Esophagus squamous epithelium (tissue), 5 donors: ENCODE results near the gene ARID5B. TPM values are rescaled to one million over a fixed set of nuclear protein-coding genes. Genes with fewer than 3 reads are reported as not detected.

Source experiments
- DNase-seq: peaks from one replicate; lab custom pipeline; 2025; lab: John Stamatoyannopoulos, UW
- H3K27ac ChIP-seq, 4 donors: fragments of 200-600 bp; sonication (generic); one replicate each; pipeline ENCODE4 v1.5.1; 2016 to 2019; ENCODE audit warnings: mild to moderate bottlenecking in 1 of 4
- H3K27me3 ChIP-seq, 4 donors: fragments of 200-600 bp; sonication (generic); 1 replicate in 3 of 4; 2 replicates in 1 of 4; pipeline versions ENCODE4 v1.5.1 to v1.6.0; 2017 to 2021; ENCODE audit warnings: antibody characterized with exemption in 1 of 4
- H3K36me3 ChIP-seq, 3 donors: fragments of 200-600 bp; sonication (generic); one replicate each; pipeline ENCODE4 v1.5.1; 2016 to 2019
- H3K4me1 ChIP-seq, 3 donors: fragments of 200-600 bp; sonication (generic); one replicate each; pipeline ENCODE4 v1.5.1; 2017 to 2019
- H3K4me3 ChIP-seq, 4 donors: fragments of 200-600 bp; sonication (generic); 1 replicate in 3 of 4; 2 replicates in 1 of 4; pipeline ENCODE4 v1.5.1; 2016 to 2019; ENCODE audit warnings: mild to moderate bottlenecking in 2 of 4, moderate library complexity in 1 of 4
- H3K9me3 ChIP-seq, 3 donors: fragments of 200-600 bp; sonication (generic); one replicate each; pipeline ENCODE4 v1.5.1; 2016 to 2019
- POLR2A ChIP-seq, 4 donors: fragments of 450-650 bp; IDR thresholded peaks; one replicate each; pipeline ENCODE4 v1.6.1; 2017; ENCODE audit warnings: antibody characterized with exemption in 4 of 4, mild to moderate bottlenecking in 4 of 4, moderate library complexity in 3 of 4
- WGBS, 2 donors: methylation state at CpG; one replicate each; pipeline ENCODE4 v1.1.5; 2018; 5-methylcytosine and 5-hydroxymethylcytosine counted together
- intact Hi-C: fragments of 100-400 bp; cut with DNase I; formaldehyde crosslinking; loops from one replicate; pipeline ENCODE4 v1.15.0; 2022
- total RNA-seq, 4 donors: library from RNA; depleted of rRNA; stranded (reverse); fragments of >200 nt; gene quantifications; one replicate each; pipeline ENCODE4 v1.1.0, GENCODE V29; 2016
- TF ChIP-seq, protein P1 (sequence below), 6 experiments: fragments of 450-650 bp in 4 of 6; fragments of 200-600 bp in 2 of 6; sonication (generic) in 2 of 6; IDR thresholded peaks; one replicate each; pipeline ENCODE4 v1.5.1; 2016 to 2019; ENCODE audit warnings: antibody characterized with exemption in 6 of 6, mild to moderate bottlenecking in 4 of 6, moderate library complexity in 4 of 6
- donor health status: DM: yes; HTN: yes; CAD: no.

The ARID5B gene
- total RNA-seq, 4 donors from 2014 or later: 18.0 to 38.1 (median 30.2) TPM

- 73 to 90% methylated on average over 2 of the region's 2 CpGs for WGBS, 2 donors
Observed at GRCh38 chr10:61923950-61924274, 22.4 kb downstream of the ARID5B start.

GRCh38 chr10:61929555-61929954 is 28.1 kb downstream of the ARID5B start:
- no peak overlapping the region for H3K27ac ChIP-seq
- no peaks in the 10 kb centered on the region for H3K27me3 ChIP-seq
- TF ChIP-seq, protein P1, sequence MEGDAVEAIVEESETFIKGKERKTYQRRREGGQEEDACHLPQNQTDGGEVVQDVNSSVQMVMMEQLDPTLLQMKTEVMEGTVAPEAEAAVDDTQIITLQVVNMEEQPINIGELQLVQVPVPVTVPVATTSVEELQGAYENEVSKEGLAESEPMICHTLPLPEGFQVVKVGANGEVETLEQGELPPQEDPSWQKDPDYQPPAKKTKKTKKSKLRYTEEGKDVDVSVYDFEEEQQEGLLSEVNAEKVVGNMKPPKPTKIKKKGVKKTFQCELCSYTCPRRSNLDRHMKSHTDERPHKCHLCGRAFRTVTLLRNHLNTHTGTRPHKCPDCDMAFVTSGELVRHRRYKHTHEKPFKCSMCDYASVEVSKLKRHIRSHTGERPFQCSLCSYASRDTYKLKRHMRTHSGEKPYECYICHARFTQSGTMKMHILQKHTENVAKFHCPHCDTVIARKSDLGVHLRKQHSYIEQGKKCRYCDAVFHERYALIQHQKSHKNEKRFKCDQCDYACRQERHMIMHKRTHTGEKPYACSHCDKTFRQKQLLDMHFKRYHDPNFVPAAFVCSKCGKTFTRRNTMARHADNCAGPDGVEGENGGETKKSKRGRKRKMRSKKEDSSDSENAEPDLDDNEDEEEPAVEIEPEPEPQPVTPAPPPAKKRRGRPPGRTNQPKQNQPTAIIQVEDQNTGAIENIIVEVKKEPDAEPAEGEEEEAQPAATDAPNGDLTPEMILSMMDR (IDR thresholded peaks at IDR 0.05): no peak
- no peak for TF ChIP-seq POLR2A (IDR thresholded peaks at IDR 0.05)
- H3K4me3 ChIP-seq: no peak overlapping the region
- no peaks in the 10 kb centered on the region for H3K9me3 ChIP-seq
- intact Hi-C loops: no loop called here
- DNase-seq: no peak
- 70 to 72% methylated on average over 4 of the region's 4 CpGs for WGBS, 2 donors
- H3K36me3 ChIP-seq: peaks cover 0 to 11% (median 0%) of the 10 kb centered on the region in 3 donors
- peaks cover 0 to 15% (median 0%) of the 10 kb centered on the region in 3 donors for H3K4me1 ChIP-seq

More at GRCh38 chr10:61923950-61924274, 22.4 kb downstream of the ARID5B start:
- H3K4me3 ChIP-seq: no peak overlapping the region
- H3K27me3 ChIP-seq: no peaks in the 10 kb centered on the region
- TF ChIP-seq, protein P1 (IDR thresholded peaks at IDR 0.05): no peak
- TF ChIP-seq POLR2A (IDR thresholded peaks at IDR 0.05): no peak
- H3K4me1 ChIP-seq: peaks cover 0 to 23% (median 6%) of the 10 kb centered on the region in 3 donors
- no peak overlapping the region for H3K27ac ChIP-seq
- no peaks in the 10 kb centered on the region for H3K9me3 ChIP-seq
- intact Hi-C loops: no loop called here
- DNase-seq: no peak
- peaks cover 0 to 11% (median 0%) of the 10 kb centered on the region in 3 donors for H3K36me3 ChIP-seq

- peaks cover 0 to 22% (median 0%) of the 10 kb centered on the region in 3 donors for H3K4me1 ChIP-seq
- no peak overlapping the region for H3K4me3 ChIP-seq
- intact Hi-C loops: no loop called here
- no peak for DNase-seq
- TF ChIP-seq, protein P1 (IDR thresholded peaks at IDR 0.05): no peak
- TF ChIP-seq POLR2A (IDR thresholded peaks at IDR 0.05): no peak
- 76 to 94% methylated on average over 6 of the region's 6 CpGs for WGBS, 2 donors
- H3K27ac ChIP-seq: no peak overlapping the region
- H3K9me3 ChIP-seq: no peaks in the 10 kb centered on the region
- H3K36me3 ChIP-seq: no peaks in the 10 kb centered on the region
- no peaks in the 10 kb centered on the region for H3K27me3 ChIP-seq
Observed at GRCh38 chr10:61931620-61932332, 30.3 kb downstream of the ARID5B start.

GRCh38 chr10:61933859-61934555 is 32.5 kb downstream of the ARID5B start:
- Histone ChIP-seq H3K4me1 (peaks cover 11 to 44% (median 20%) of the 10 kb centered on the region in 3 donors), H3K9me3 (no peaks in the 10 kb centered on the region), H3K4me3 (no peak overlapping the region), H3K36me3 (no peaks in the 10 kb centered on the region), H3K27me3 (no peaks in the 10 kb centered on the region), H3K27ac (peak overlapping the region in 1 of 4 donors; percentile 14)
- no peak for DNase-seq
- TF ChIP-seq, protein P1 (IDR thresholded peaks at IDR 0.05): no peak
- TF ChIP-seq POLR2A (IDR thresholded peaks at IDR 0.05): no peak
- WGBS, 2 donors: 73 to 76% methylated on average over 3 of the region's 3 CpGs
- intact Hi-C loops: no loop called here

- DNase-seq: no peak
- Histone ChIP-seq H3K27me3 (no peaks in the 10 kb centered on the region), H3K36me3 (peaks cover 0 to under 1% (median 0%) of the 10 kb centered on the region in 3 donors), H3K27ac (peak overlapping the region in 1 of 4 donors; percentile 4), H3K4me3 (no peak overlapping the region), H3K9me3 (no peaks in the 10 kb centered on the region), H3K4me1 (peaks cover 11 to 55% (median 31%) of the 10 kb centered on the region in 3 donors)
- TF ChIP-seq POLR2A (IDR thresholded peaks at IDR 0.05): no peak
- TF ChIP-seq, protein P1 (IDR thresholded peaks at IDR 0.05): no peak
- intact Hi-C loops: no loop called here
- 76 to 80% methylated on average over 5 of the region's 5 CpGs for WGBS, 2 donors
Observed at GRCh38 chr10:61935077-61935476, 33.6 kb downstream of the ARID5B start.
